ENCODE data around the gene CCNYL1. TPM values are rescaled to one million over a fixed set of nuclear protein-coding genes. Genes with fewer than 3 reads are reported as not detected.
"Not testable (repeated sequence)": the region's sequence is repeated elsewhere in the genome, so short reads cannot be mapped to it uniquely, and the experiment has no call there.

The CCNYL1 gene
- total and polyA plus RNA-seq, 9 donors = 5.6 to 17.1 (median 10.6) TPM

- H3K36me3 ChIP-seq (ENCODE audit: control insufficient read depth, insufficient read depth, low read length); H3K27me3 ChIP-seq (ENCODE audit: control insufficient read depth, insufficient read depth, low read length); H3K27ac ChIP-seq (ENCODE audit: low read length); H3K4me1 ChIP-seq (ENCODE audit: control insufficient read depth, insufficient read depth, low read length); DNase-seq; H3K9me3 ChIP-seq (replicated peaks; ENCODE audit: control insufficient read depth, low read depth, low read length); H3K4me3 ChIP-seq (ENCODE audit: low read length): not testable (repeated sequence)
- 100% methylated on average over 1 of the region's 2 CpGs for WGBS (ENCODE audit: insufficient coverage)
These were observed 8.2 kb downstream of the CCNYL1 start for GRCh38 chr2:207719655-207720054.

- no peaks in the 10 kb centered on the region for H3K4me1 ChIP-seq (ENCODE audit: control insufficient read depth, insufficient read depth, low read length)
- no peak overlapping the region for H3K4me3 ChIP-seq (ENCODE audit: low read length)
- no peaks in the 10 kb centered on the region for H3K36me3 ChIP-seq (ENCODE audit: control insufficient read depth, insufficient read depth, low read length)
- no peak for DNase-seq
- H3K27ac ChIP-seq (ENCODE audit: low read length) = no peak overlapping the region
- H3K27me3 ChIP-seq (ENCODE audit: control insufficient read depth, insufficient read depth, low read length) = no peaks in the 10 kb centered on the region
- WGBS (ENCODE audit: insufficient coverage) = 96% methylated on average over 6 of the region's 6 CpGs
- H3K9me3 ChIP-seq (replicated peaks; ENCODE audit: control insufficient read depth, low read depth, low read length) = no peaks in the 10 kb centered on the region
These were observed 9.2 kb downstream of the CCNYL1 start for GRCh38 chr2:207720517-207721187.

GRCh38 chr2:207722773-207723424 lies 11.5 kb downstream of the CCNYL1 start:
- 94% methylated on average over 3 of the region's 7 CpGs for WGBS (ENCODE audit: insufficient coverage)
- Histone ChIP-seq H3K4me1 (ENCODE audit: control insufficient read depth, insufficient read depth, low read length) (no peaks in the 10 kb centered on the region), H3K27ac (ENCODE audit: low read length) (no peak overlapping the region), H3K36me3 (ENCODE audit: control insufficient read depth, insufficient read depth, low read length) (no peaks in the 10 kb centered on the region), H3K9me3 (replicated peaks; ENCODE audit: control insufficient read depth, low read depth, low read length) (no peaks in the 10 kb centered on the region), H3K27me3 (ENCODE audit: control insufficient read depth, insufficient read depth, low read length) (no peaks in the 10 kb centered on the region), H3K4me3 (ENCODE audit: low read length) (no peak overlapping the region)
- peak; percentile 23 for DNase-seq

GRCh38 chr2:207723425-207723787 lies 12.0 kb downstream of the CCNYL1 start:
- no CpG with 5 or more reads among the region's 8 CpGs for WGBS (ENCODE audit: insufficient coverage)
- H3K36me3 ChIP-seq (ENCODE audit: control insufficient read depth, insufficient read depth, low read length); H3K4me1 ChIP-seq (ENCODE audit: control insufficient read depth, insufficient read depth, low read length); H3K27ac ChIP-seq (ENCODE audit: low read length); H3K9me3 ChIP-seq (replicated peaks; ENCODE audit: control insufficient read depth, low read depth, low read length); DNase-seq; H3K4me3 ChIP-seq (ENCODE audit: low read length); H3K27me3 ChIP-seq (ENCODE audit: control insufficient read depth, insufficient read depth, low read length): not testable (repeated sequence)

- DNase-seq = no peak
- H3K9me3 ChIP-seq (replicated peaks; ENCODE audit: control insufficient read depth, low read depth, low read length) = no peaks in the 10 kb centered on the region
- no CpG with 5 or more reads among the region's 3 CpGs for WGBS (ENCODE audit: insufficient coverage)
- H3K27ac ChIP-seq (ENCODE audit: low read length) = no peak overlapping the region
- no peaks in the 10 kb centered on the region for H3K4me1 ChIP-seq (ENCODE audit: control insufficient read depth, insufficient read depth, low read length)
- no peak overlapping the region for H3K4me3 ChIP-seq (ENCODE audit: low read length)
- no peaks in the 10 kb centered on the region for H3K36me3 ChIP-seq (ENCODE audit: control insufficient read depth, insufficient read depth, low read length)
- no peaks in the 10 kb centered on the region for H3K27me3 ChIP-seq (ENCODE audit: control insufficient read depth, insufficient read depth, low read length)
These were observed 12.7 kb downstream of the CCNYL1 start for GRCh38 chr2:207724113-207724512.

GRCh38 chr2:207725873-207726578 lies 14.6 kb downstream of the CCNYL1 start:
- H3K9me3 ChIP-seq (replicated peaks; ENCODE audit: control insufficient read depth, low read depth, low read length) = no peaks in the 10 kb centered on the region
- H3K4me3 ChIP-seq (ENCODE audit: low read length) = no peak overlapping the region
- H3K27ac ChIP-seq (ENCODE audit: low read length) = no peak overlapping the region
- no CpG with 5 or more reads among the region's 4 CpGs for WGBS (ENCODE audit: insufficient coverage)
- no peaks in the 10 kb centered on the region for H3K27me3 ChIP-seq (ENCODE audit: control insufficient read depth, insufficient read depth, low read length)
- H3K4me1 ChIP-seq (ENCODE audit: control insufficient read depth, insufficient read depth, low read length) = no peaks in the 10 kb centered on the region
- no peak for DNase-seq
- no peaks in the 10 kb centered on the region for H3K36me3 ChIP-seq (ENCODE audit: control insufficient read depth, insufficient read depth, low read length)

GRCh38 chr2:207727261-207727660 lies 15.8 kb downstream of the CCNYL1 start:
- no peak overlapping the region for H3K27ac ChIP-seq (ENCODE audit: low read length)
- no peaks in the 10 kb centered on the region for H3K27me3 ChIP-seq (ENCODE audit: control insufficient read depth, insufficient read depth, low read length)
- no peak overlapping the region for H3K4me3 ChIP-seq (ENCODE audit: low read length)
- H3K9me3 ChIP-seq (replicated peaks; ENCODE audit: control insufficient read depth, low read depth, low read length) = no peaks in the 10 kb centered on the region
- peak; percentile 52 for DNase-seq
- WGBS (ENCODE audit: insufficient coverage) = no CpG with 5 or more reads among the region's 2 CpGs
- H3K4me1 ChIP-seq (ENCODE audit: control insufficient read depth, insufficient read depth, low read length) = no peaks in the 10 kb centered on the region
- no peaks in the 10 kb centered on the region for H3K36me3 ChIP-seq (ENCODE audit: control insufficient read depth, insufficient read depth, low read length)

GRCh38 chr2:207729465-207729998 lies 18.1 kb downstream of the CCNYL1 start:
- 94% methylated on average over 5 of the region's 8 CpGs for WGBS (ENCODE audit: insufficient coverage)
- no peaks in the 10 kb centered on the region for H3K36me3 ChIP-seq (ENCODE audit: control insufficient read depth, insufficient read depth, low read length)
- H3K27me3 ChIP-seq (ENCODE audit: control insufficient read depth, insufficient read depth, low read length) = no peaks in the 10 kb centered on the region
- no peaks in the 10 kb centered on the region for H3K9me3 ChIP-seq (replicated peaks; ENCODE audit: control insufficient read depth, low read depth, low read length)
- H3K4me1 ChIP-seq (ENCODE audit: control insufficient read depth, insufficient read depth, low read length) = no peaks in the 10 kb centered on the region
- no peak for DNase-seq
- no peak overlapping the region for H3K4me3 ChIP-seq (ENCODE audit: low read length)
- no peak overlapping the region for H3K27ac ChIP-seq (ENCODE audit: low read length)

- no CpG with 5 or more reads among the region's 1 CpG for WGBS (ENCODE audit: insufficient coverage)
- DNase-seq = no peak
- Histone ChIP-seq H3K27me3 (ENCODE audit: control insufficient read depth, insufficient read depth, low read length) (no peaks in the 10 kb centered on the region), H3K4me3 (ENCODE audit: low read length) (no peak overlapping the region), H3K9me3 (replicated peaks; ENCODE audit: control insufficient read depth, low read depth, low read length) (no peaks in the 10 kb centered on the region), H3K27ac (ENCODE audit: low read length) (no peak overlapping the region), H3K4me1 (ENCODE audit: control insufficient read depth, insufficient read depth, low read length) (no peaks in the 10 kb centered on the region), H3K36me3 (ENCODE audit: control insufficient read depth, insufficient read depth, low read length) (peaks cover 3% of the 10 kb centered on the region)
These were observed 19.7 kb downstream of the CCNYL1 start for GRCh38 chr2:207731138-207731537.

GRCh38 chr2:207733597-207734240 lies 22.3 kb downstream of the CCNYL1 start:
- no peak for DNase-seq
- WGBS (ENCODE audit: insufficient coverage) = no CpG with 5 or more reads among the region's 2 CpGs

More at GRCh38 chr2:207733597-207734240, 22.3 kb downstream of the CCNYL1 start:
- Histone ChIP-seq H3K27ac (ENCODE audit: low read length) (no peak overlapping the region), H3K9me3 (replicated peaks; ENCODE audit: control insufficient read depth, low read depth, low read length) (no peaks in the 10 kb centered on the region), H3K27me3 (ENCODE audit: control insufficient read depth, insufficient read depth, low read length) (no peaks in the 10 kb centered on the region), H3K36me3 (ENCODE audit: control insufficient read depth, insufficient read depth, low read length) (peaks cover 3% of the 10 kb centered on the region), H3K4me3 (ENCODE audit: low read length) (no peak overlapping the region), H3K4me1 (ENCODE audit: control insufficient read depth, insufficient read depth, low read length) (no peaks in the 10 kb centered on the region)

Measured in muscle of leg (tissue), 11 donors.